GM10266 (cell line): Measurements from ENCODE around the gene ZRANB1.

Experiments used
- DNase-seq: peaks from one replicate; pipeline ENCODE4 v3.0.0; 2012; ENCODE audit errors: extremely low spot score
- CTCF ChIP-seq: IDR thresholded peaks from 2 replicates; pipeline ENCODE4 v1.5.1; 2012; ENCODE audit warnings: mild to moderate bottlenecking, low read depth; ENCODE audit not compliant: control insufficient read depth, insufficient read depth; ENCODE audit errors: missing control alignments

ZRANB1 gene

DNA sequence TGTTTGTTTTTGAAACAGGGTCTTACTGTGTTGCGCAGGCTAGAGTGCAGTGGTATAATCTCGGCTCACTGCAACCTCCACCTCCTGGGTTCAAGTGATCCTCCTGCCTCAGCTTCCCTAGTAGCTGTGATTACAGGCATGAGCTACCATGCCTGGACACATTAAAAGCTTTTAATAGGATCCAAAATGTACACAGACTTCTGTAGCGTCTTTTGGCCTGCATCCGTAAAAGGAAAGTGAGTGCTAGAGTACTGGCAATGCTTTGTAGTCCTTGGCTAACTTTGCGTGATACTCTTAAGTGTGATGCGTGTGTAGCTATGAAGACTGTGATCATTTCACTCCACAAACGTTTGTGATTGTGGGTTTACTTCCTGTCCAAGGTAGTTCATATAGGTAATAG is 13.3 kb downstream of the ZRANB1 start:
- TF ChIP-seq CTCF: no peak
- no peak for DNase-seq

DNA sequence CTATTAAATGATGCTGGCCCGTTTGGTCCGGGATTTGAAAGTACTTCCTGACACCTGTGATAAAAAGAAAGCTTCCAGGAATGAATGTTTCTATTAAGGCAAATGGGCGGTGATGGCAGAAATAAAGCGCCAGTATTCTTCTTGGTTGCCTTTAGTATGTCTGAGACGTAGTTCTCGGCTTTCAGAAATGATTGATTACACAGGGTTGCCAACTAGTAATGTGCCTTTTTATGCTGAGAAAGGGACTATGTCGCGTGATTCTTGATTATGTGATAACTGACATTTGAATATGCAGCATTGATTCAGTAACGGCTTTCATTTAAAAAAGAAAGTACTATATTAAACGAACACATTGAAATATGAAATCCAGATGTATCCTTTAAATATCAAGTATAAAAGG is 13.9 kb downstream of the ZRANB1 start:
- no peak for DNase-seq
- no peak for TF ChIP-seq CTCF

DNA sequence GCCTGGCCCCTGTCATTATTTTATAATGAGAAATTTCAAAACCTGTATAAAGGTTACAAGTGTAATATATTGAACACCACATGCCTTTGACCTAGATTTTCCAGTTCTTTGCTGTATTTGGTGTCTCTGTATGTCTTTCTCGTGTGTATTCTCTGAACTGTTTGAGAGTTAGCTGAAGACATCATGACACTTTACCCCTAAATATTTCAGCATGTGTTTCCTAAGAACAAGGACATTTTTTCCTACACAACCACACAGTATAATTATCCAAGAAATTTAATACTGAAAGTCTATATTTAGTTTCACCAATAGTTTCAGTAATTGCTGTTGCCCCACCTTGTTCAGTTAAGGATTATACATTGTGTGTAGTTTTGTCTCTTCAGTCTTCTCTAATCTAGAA is 14.8 kb downstream of the ZRANB1 start:
- no peak for TF ChIP-seq CTCF
- no peak for DNase-seq

DNA sequence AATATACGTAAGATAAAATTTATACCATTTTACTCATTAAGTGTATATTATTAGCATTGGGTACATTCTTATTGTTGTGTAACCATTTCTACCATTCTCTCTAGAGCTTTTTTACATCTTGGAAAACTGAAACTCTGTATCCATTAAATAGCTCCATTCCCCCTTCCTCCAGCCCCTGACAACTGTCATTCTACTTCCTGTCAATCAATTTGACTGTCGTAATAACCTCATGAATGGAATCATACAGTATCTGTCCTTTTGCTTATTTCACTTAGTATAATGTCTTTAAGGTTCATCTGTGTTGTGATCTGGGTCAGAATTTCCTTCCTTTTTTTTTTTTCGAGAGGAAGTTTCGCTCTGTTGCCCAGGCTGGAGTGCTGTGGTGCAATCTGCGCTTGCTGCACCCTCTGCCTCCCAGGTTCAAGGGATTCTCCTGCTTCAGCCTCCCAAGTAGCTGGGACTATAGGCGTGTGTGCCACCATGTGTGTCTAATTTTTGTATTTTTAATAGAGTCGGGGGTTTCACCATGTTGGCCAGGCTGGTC is 15.6 kb downstream of the ZRANB1 start:
- no peak for DNase-seq
- no peak for TF ChIP-seq CTCF

GRCh38 chr10:124959564-124959963 is 17.6 kb downstream of the ZRANB1 start:
- no peak for DNase-seq

GRCh38 chr10:124961248-124961570 is 19.3 kb downstream of the ZRANB1 start:
- no peak for DNase-seq
- no peak for TF ChIP-seq CTCF

More at GRCh38 chr10:124959564-124959963, 17.6 kb downstream of the ZRANB1 start:
- no peak for TF ChIP-seq CTCF

GRCh38 chr10:124962421-124962820 is 20.5 kb downstream of the ZRANB1 start:
- TF ChIP-seq CTCF: no peak

More at GRCh38 chr10:124962421-124962820, 20.5 kb downstream of the ZRANB1 start:
- DNase-seq: no peak
